ENCODE data around the gene NLGN1.
"Not testable (repeated sequence)": the region's sequence is repeated elsewhere in the genome, so short reads cannot be mapped to it uniquely, and the experiment has no call there.

The NLGN1 gene

DNA sequence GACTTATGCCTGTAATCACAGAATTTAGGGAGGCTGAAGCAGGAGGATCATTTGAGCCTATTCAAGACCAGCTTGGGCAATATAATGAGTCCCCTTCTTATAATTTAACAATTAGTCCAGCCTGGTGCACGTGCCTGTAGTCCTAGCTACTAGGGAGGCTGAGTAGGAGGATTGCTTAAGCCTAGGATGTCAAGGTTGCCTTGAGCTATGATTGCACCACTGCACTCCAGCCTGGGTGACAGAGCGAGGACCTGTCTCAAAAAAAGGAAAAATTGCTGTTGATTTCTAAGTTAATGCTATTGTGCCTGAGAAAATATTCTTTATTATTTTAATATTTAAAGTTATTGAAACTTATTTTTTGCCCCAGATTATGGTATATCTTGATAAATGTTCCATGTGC lies 159.0 kb downstream of the NLGN1 start:
- DNase-seq (ENCODE audit: low spot score), result no peak

DNA sequence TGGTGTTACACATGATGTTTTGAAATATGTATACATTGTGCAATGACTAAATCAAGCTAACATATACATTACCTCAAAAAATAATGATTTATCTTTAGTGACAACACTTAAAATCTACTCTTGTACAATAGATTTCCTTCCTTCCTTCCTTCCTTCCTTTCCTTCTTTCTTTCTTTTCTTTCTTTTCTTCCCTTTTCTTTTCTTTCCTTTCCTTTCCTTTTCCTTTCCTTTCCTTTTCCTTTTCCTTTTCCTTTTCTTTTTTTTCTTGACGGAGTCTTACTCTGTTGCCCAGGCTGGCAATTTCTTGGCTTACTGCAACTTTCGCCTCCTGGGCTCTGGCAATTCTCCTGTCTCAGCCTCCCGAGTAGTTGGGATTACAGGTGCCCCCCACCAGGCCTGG lies 170.5 kb downstream of the NLGN1 start:
- DNase-seq (ENCODE audit: low spot score), result no peak

GRCh38 chr3:173568623-173569022 lies 171.1 kb downstream of the NLGN1 start:
- DNase-seq (ENCODE audit: low spot score), result no peak

DNA sequence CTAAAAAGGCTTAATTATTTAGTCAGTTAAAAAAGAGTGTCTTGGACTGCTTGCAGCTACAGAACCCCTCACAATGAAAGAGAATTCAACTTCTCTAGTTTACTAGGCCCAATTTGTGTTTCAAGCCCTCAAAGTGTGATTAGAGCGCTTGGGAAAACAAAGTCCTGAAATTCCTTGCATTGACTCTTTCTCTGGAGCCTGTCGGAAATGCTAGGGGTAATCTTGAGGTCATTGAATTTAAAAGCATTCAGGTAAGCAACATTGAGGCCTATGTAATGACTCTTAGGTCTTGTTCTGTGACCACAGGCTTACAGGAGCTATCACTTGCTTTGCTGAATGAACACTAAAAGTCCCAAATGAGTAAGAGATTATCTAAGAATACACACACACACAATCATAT lies 186.0 kb downstream of the NLGN1 start:
- DNase-seq (ENCODE audit: low spot score), result no peak

DNA sequence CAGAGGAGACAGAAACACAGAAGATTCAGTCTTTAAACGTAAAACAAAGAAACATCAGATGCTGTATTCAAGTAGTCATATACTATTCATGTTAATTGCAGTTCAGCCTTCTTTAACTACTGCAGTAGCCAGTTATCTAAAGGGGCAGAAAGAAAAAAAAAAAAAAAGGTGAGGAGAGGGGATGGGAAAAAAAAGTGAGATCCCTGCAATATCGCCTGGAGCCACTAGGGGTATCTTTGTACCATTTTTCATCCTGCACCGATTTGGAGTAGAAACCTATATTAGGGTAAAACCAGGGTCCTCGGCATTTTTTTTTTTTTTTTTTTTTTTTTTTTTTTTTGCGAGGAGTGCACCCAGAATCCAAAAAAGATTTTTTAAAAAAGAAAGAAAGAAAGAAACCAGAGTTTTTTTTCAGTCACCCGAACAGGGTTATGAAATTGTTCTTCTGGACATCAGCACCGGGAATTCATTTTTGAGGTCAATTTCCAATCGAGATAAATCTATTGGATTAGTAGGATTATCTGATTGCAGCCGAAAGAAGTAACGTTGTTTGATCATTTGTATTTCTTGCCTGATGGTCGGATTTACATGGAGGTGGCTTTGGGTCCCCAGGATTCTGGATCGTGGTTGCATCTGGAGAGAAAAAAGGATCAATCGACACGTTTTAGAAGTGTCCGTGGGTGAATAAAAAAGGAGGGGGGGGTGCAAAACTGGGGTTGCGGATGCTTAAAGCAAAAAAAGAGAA lies 186.7 kb downstream of the NLGN1 start:
- DNase-seq (ENCODE audit: low spot score), result peak; percentile 53

- peak; percentile 49 for DNase-seq (ENCODE audit: low spot score)
Measured at GRCh38 chr3:173584838-173585831, 187.6 kb downstream of the NLGN1 start.

DNA sequence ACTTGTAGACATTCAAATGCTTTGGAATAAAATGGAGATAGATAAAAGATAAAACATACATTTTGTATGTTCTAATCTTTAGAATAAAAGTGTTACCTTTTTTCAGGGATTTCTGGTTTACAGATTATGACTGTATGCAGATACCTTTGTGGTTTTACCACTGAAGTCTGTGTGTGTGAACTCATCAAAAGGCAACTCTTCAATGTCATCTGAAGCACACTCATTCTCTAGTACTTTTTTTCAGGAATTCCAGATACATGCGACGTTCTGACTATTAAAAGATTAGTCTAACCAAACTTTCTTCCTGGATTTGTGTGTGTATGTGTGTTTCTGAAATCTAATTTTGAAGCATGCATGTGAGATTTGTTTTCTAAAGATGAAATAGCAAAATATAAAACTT lies 188.6 kb downstream of the NLGN1 start:
- DNase-seq (ENCODE audit: low spot score), result no peak

GRCh38 chr3:173587055-173587454 lies 189.5 kb downstream of the NLGN1 start:
- DNase-seq (ENCODE audit: low spot score), result no peak

DNA sequence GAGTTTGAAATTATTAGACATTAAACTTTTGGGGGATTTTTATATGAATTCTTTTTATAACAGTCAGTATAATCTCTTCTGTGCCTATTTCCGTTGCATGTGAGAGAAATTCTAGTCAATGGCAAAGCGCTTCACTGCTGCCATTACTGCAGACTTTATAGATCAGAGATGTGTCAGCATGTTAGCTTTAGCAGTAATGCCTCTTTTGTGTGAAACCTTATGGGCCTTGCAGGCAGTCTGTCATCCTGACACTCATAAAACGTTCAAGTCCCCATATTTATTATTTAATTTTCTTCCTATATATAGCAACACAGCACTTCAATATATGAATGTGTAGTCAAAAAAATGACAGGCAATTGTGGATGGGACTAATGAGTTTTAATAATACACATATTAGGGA lies 191.0 kb downstream of the NLGN1 start:
- DNase-seq (ENCODE audit: low spot score), result no peak

DNA sequence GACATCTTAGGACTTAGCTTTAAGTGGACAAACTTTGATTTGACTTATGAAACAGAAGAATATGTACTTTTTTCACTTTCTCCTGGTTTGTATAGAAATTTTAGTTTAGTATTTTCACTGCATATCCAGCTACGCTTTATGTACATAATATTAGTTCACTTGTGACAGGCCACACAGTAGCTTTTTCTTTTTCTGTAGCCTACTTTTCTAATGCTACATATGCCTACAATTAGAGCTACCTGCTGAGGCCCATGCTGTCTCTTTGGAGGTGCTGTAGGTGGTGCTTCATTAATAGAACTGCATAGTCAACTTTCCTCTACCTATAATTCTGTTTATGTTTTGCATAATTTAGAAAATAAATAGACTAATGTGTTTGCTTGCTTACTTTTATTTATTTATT lies 191.6 kb downstream of the NLGN1 start:
- DNase-seq (ENCODE audit: low spot score), result no peak

DNA sequence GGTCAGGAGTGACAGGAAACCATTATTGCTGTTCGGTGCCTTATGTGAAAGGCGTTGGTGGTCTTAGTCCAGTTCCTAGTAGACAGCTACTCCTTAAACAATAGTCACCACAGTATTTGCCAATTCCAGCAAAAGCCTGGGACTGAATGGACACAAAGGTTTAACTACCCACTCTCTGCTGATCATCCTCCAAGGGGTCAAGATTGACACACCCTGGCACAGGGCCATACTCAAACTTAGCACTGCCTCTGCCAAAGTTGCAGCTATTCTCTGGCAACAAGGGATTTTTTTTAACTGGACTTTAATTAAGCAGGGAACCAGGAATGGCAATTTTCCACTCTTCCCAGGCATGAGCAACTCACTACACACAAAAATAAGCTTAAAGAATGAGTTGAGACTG lies 193.9 kb downstream of the NLGN1 start:
- no peak for DNase-seq (ENCODE audit: low spot score)

DNA sequence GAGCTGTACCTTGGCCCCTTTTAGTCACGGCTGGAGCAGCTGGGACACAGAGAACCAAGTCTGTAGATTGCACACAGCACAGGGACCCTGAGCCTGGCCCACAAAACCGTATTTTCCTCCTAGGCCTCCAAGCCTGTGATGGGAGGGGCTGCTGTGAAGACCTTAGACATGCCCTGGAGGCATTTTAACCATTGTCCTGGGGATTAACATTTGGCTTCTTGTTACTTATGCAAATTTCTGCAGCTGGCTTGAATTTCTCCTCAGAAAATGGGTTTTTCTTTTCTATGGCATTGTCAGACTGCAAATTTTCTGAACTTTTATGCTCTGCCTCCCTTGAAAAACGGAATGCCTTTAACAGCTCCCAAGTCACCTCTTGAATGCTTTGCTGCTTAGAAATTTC lies 197.3 kb downstream of the NLGN1 start:
- not testable (repeated sequence) for DNase-seq (ENCODE audit: low spot score)

DNA sequence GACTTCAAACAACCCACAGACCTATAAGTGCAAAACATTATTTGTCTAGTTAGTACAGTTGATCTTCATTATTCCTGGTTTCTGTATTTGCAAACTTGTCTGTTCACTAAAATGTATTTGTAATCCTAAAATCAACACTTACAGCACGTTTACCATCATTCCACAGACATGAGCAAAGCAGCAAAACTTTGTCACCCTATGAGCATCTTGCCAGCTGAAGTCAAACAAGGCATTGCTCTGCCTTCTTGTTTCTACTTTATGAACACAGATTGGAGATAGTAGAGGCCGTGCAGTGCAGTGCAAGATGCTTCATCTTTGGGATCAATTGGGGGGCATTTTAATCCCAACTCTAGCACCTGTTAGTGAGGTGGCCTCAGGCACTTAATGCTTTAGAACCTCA lies 202.1 kb downstream of the NLGN1 start:
- no peak for DNase-seq (ENCODE audit: low spot score)

DNA sequence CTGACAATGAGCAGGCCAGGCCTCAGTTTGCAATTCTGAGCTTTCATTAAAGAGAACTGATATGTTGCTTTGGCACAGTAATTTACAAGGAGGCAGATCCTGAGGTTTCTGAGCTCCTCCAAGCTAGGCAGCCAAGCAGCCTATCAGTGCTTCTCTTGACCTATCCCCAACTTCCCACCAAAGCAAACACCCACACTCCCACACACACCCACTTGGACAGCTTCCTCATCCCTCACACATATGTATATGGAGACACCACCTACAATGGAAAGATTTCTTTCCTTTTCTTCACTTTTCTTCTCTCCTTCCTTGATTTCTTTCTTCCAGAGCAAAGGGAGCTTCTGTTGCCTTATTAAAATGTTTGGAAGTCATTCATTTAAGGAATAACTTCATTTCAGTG lies 217.0 kb downstream of the NLGN1 start:
- DNase-seq (ENCODE audit: low spot score), result no peak

DNA sequence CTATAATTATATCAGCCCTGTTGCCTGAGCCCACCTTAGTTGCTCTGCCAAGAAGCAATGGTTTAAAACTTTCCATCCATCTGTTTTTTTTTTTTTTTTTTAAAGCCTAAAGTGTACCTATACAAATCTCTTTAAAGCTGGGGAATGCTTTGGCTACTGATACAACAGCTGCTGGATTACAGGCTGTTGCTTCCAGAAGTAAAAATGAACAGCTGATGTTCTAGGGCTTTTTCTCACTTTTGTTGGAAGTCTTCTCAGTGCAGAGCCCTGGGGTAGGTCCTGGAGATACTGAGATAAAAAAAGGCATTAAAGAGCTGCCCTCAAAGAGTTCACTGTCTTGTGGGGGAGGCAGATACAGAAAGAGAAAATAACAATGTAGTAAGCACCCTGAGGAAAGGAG lies 218.1 kb downstream of the NLGN1 start:
- no peak for DNase-seq (ENCODE audit: low spot score)

DNA sequence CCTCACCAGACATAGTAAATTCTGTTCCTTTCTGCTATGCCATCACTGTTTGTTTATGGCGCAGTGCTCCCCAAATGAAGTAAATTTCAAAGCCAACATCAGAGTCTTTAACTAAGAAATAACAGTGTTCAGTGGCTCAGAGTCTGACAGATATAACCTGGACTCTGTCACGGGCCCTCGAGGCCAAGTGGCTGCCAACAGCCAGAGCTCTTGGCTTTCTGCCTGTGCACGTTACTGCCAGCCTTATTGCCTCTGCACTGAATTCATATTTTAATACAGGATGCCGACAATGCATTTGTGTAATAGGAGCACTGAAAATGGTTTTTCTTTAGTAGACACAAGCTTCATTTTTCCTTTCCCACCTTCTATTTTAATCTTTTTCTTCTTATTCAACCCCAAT lies 219.9 kb downstream of the NLGN1 start:
- no peak for DNase-seq (ENCODE audit: low spot score)

- no peak for DNase-seq (ENCODE audit: low spot score)
Measured at GRCh38 chr3:173618148-173618547, 220.6 kb downstream of the NLGN1 start.

GRCh38 chr3:173618703-173619102 lies 221.2 kb downstream of the NLGN1 start:
- DNase-seq (ENCODE audit: low spot score), result no peak

GRCh38 chr3:173622166-173622565 lies 224.6 kb downstream of the NLGN1 start:
- DNase-seq (ENCODE audit: low spot score), result no peak

DNA sequence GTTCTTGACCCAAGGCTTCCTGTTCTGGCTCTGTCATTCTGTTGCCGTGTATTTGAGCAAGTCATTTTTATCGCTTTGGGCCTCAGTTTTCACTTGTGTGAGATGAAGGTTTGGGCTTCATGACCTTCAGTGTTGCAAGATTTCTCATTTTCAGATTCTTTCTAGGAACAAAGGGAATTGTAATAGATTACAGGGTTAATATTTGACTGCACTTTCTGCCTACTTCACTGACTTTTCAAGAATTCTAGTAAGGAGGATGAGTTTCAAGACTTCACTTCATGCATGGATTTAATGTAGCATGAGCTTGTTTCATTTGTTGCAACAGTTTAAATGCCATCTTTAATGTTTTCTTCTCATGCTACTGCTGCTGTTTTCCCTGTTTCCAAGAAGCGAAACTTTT lies 226.5 kb downstream of the NLGN1 start:
- no peak for DNase-seq (ENCODE audit: low spot score)

DNA sequence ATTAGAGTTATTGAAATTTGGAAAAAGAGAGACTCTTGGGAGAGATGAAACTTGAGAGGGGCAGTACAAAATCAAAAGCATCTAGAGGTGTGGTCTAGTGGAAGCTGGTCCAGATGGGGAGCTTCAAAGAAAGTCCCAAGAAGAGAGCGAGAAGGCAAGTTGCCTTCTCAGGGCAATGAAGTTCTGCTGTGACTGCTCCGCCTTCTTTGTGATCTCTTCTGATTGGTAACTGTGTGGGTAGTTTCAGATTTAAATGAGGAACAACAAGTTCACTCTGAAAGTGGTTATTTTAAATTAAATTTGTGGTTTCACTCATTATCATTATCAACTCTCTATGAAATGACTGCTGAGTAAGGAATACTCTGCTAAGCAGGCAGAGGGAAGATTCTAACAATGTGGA lies 233.3 kb downstream of the NLGN1 start:
- DNase-seq (ENCODE audit: low spot score), result no peak

DNA sequence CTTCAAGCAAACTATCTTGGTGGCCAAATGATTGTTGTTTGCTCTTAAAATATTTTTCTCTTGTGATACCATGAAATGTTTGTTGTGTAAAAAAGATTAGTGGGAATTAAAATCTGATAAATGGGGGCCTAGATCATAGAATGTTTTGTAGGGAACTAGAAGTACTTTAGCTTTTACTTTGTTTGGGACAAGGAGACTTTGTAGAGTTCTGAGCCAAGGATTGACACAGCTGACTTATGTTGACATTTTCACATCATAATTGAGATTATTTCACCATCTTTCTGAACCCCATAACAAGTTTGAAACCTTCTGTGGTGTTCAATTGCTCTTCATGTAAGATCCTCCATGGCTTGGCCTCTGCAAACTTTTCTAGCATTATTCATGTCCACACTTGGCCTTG lies 235.4 kb downstream of the NLGN1 start:
- no peak for DNase-seq (ENCODE audit: low spot score)

DNA sequence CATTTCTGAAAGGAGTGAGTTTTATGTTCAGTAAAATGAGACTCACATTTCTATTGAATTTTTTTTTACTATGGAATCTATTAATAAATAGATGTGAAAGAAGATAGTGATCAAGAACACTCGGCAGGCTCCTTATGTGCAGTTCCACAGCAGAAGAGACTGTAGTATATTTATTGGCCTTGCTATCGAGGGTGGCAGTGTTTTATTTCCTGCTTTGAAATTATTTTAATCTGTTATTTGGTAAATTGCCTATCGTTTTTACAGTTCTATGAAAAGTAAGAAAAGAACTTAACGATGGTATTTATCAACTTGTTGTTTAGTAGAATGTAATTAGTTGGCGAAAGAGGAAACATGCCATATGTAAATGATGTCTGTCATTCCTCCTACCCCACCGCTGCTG lies 238.3 kb downstream of the NLGN1 start:
- no peak for DNase-seq (ENCODE audit: low spot score)
